Heart left ventricle (tissue), 13 donors: ENCODE data around the gene ISCU.

ENCODE experiments used
- CTCF ChIP-seq, 12 donors: fragments of 200-600 bp; sonication (generic) in 4 of 12; IDR thresholded peaks; one replicate each; pipeline versions ENCODE4 v1.5.0 to v1.8.0; 2018 to 2022; ENCODE audit warnings: antibody characterized with exemption in 12 of 12, mild to moderate bottlenecking in 5 of 12
- POLR2A ChIP-seq, 2 donors: fragments of 450-650 bp; IDR thresholded peaks; one replicate each; pipeline ENCODE4 v1.6.1; 2017; ENCODE audit warnings: antibody characterized with exemption in 2 of 2, mild to moderate bottlenecking in 2 of 2, moderate library complexity in 2 of 2
- donor health status: ischemic (EF 13 %, LVEDD 7.1; RV severe dilation, severe dysfunction).
- donor health status: DM: no; HTN: yes; CAD: no.
- donor health status: DM: no; HTN: no; CAD: no.
- donor health status: ischemic (EF 25% LVEDD 6.9; RV normal size, moderate dysfunction).
- donor health status: ischemic (EF 25% LVEDD 5.7; RV mildly dilated, moderate dysfunction).
- donor health status: ischemic (EF 35%, LVEDD 5.7; RV mildly dilated, moderate dysfunction).
- donor health status: nonischemic (EF 11% LVEDD 7.7; RV severe dilation, severe dysfunction).
- donor health status: DM: yes; HTN: yes; CAD: no.
- donor health status: PGD.
- donor health status: ischemic (EF 29% LVEDD 5.4; RV normal size, mild dysfunction).
- donor health status: nonischemic (EF 23%, LVEDD 6.1; RV moderate dilation, normal function).

GRCh38 chr12:108516511-108517275 is 45.7 kb upstream of the ISCU start:
- no peak for TF ChIP-seq CTCF (IDR thresholded peaks at IDR 0.05)
- TF ChIP-seq POLR2A (IDR thresholded peaks at IDR 0.05) = no peak
